AML-193 (cell line): ENCODE data around the gene MYLIP.

Source experiments
- DNase-seq, 2 experiments: peaks; one replicate each; lab custom pipeline; 2025; lab: John Stamatoyannopoulos, UW

Gene MYLIP

GRCh38 chr6:16128759-16129622 lies at the start of gene MYLIP:
MYLIP (plus strand) TSS chr6:16129086; CDS start chr6:16129323, 237 bp downstream.
- DNase-seq, result peak; percentile 96

GRCh38 chr6:16079354-16079753 lies 49.5 kb upstream of the MYLIP start:
- no peak for DNase-seq

GRCh38 chr6:16080204-16080603 lies 48.7 kb upstream of the MYLIP start:
- DNase-seq, result no peak

GRCh38 chr6:16081326-16081725 lies 47.6 kb upstream of the MYLIP start:
- no peak for DNase-seq

- DNase-seq, result no peak
These were observed 46.5 kb upstream of the MYLIP start for GRCh38 chr6:16082361-16082760.

- DNase-seq, result no peak
These were observed 41.9 kb upstream of the MYLIP start for GRCh38 chr6:16086965-16087364.

- no peak for DNase-seq
These were observed 41.5 kb upstream of the MYLIP start for GRCh38 chr6:16087386-16087785.

GRCh38 chr6:16088409-16088808 lies 40.5 kb upstream of the MYLIP start:
- DNase-seq, result no peak

GRCh38 chr6:16089232-16090062 lies 39.4 kb upstream of the MYLIP start:
- DNase-seq, result peak; percentile 37 to 39

- DNase-seq, result no peak
These were observed 38.4 kb upstream of the MYLIP start for GRCh38 chr6:16090452-16090851.

- no peak for DNase-seq
These were observed 38.0 kb upstream of the MYLIP start for GRCh38 chr6:16090920-16091319.

- DNase-seq, result peak; percentile 72 to 76
These were observed 36.7 kb upstream of the MYLIP start for GRCh38 chr6:16092140-16092539.

GRCh38 chr6:16092990-16093389 lies 35.9 kb upstream of the MYLIP start:
- peak; percentile 75 to 78 for DNase-seq

GRCh38 chr6:16095180-16095579 lies 33.7 kb upstream of the MYLIP start:
- no peak for DNase-seq

- DNase-seq, result no peak
These were observed 31.3 kb upstream of the MYLIP start for GRCh38 chr6:16097382-16098171.

GRCh38 chr6:16098211-16098610 lies 30.7 kb upstream of the MYLIP start:
- DNase-seq, result no peak

- no peak for DNase-seq
These were observed 26.7 kb upstream of the MYLIP start for GRCh38 chr6:16102208-16102607.

- DNase-seq, result no peak
These were observed 25.2 kb upstream of the MYLIP start for GRCh38 chr6:16103722-16104121.

- DNase-seq, result no peak
These were observed 24.1 kb upstream of the MYLIP start for GRCh38 chr6:16104624-16105433.

GRCh38 chr6:16105854-16106253 lies 23.0 kb upstream of the MYLIP start:
- peak; percentile 93 to 97 for DNase-seq
